Stomach (tissue), 9 donors: Measurements from ENCODE around the gene LARGE1. TPM values are rescaled to one million over a fixed set of nuclear protein-coding genes. Genes with fewer than 3 reads are reported as not detected.

Experiments
- DNase-seq, 2 donors: peaks; one replicate each; pipeline versions ENCODE4 v3.0.0 to v3.0.0-alpha.2; 2013 to 2019
- H3K27ac ChIP-seq, 5 donors: fragments of 200-600 bp in 4 of 5; sonication (generic) in 4 of 5; one replicate each; pipeline ENCODE4 v1.5.1; 2013 to 2019; ENCODE audit warnings: mild to moderate bottlenecking in 1 of 5, moderate library complexity in 1 of 5
- H3K27me3 ChIP-seq, 3 donors: fragments of 200-600 bp; sonication (generic); one replicate each; pipeline ENCODE4 v1.5.1; 2017 to 2019; ENCODE audit warnings: mixed run types in 1 of 3
- H3K36me3 ChIP-seq, 4 donors: fragments of 200-600 bp; sonication (generic); 1 replicate in 3 of 4; 2 replicates in 1 of 4; pipeline ENCODE4 v1.5.1; 2016 to 2019
- H3K4me1 ChIP-seq, 4 donors: fragments of 200-600 bp; sonication (generic); one replicate each; pipeline ENCODE4 v1.5.1; 2016 to 2019
- H3K4me3 ChIP-seq, 4 donors: fragments of 200-600 bp; sonication (generic) in 3 of 4; one replicate each; pipeline ENCODE4 v1.5.1; 2016 to 2019; ENCODE audit warnings: mild to moderate bottlenecking in 1 of 4
- H3K9me3 ChIP-seq, 4 donors: fragments of 200-600 bp; sonication (generic); one replicate each; pipeline ENCODE4 v1.5.1; 2016 to 2019
- CTCF ChIP-seq, 7 experiments: fragments of 450-650 bp in 4 of 7; fragments of 200-600 bp in 3 of 7; sonication (generic) in 3 of 7; IDR thresholded peaks; one replicate each; pipeline ENCODE4 v1.5.1; 2016 to 2019; ENCODE audit warnings: antibody characterized with exemption in 7 of 7, control low read depth in 2 of 7, mild to moderate bottlenecking in 1 of 7
- EP300 ChIP-seq: sonication (generic); formaldehyde crosslinking; IDR thresholded peaks from one replicate; pipeline ENCODE4 v1.6.1; 2017; ENCODE audit warnings: antibody characterized with exemption
- POLR2A ChIP-seq, 4 donors: fragments of 450-650 bp; IDR thresholded peaks; one replicate each; pipeline ENCODE4 v1.6.1; 2016; ENCODE audit warnings: antibody characterized with exemption in 4 of 4, control low read depth in 2 of 4, mild to moderate bottlenecking in 1 of 4, moderate library complexity in 1 of 4
- POLR2AphosphoS5 ChIP-seq, 3 donors: sonication (generic); formaldehyde crosslinking; IDR thresholded peaks; one replicate each; pipeline ENCODE4 v1.6.1; 2016; ENCODE audit warnings: antibody characterized with exemption in 3 of 3
- WGBS, 5 donors: extraction: QIAGEN DNeasy Blood & Tissue Kit in 3 of 5; methylation state at CpG; one replicate each; pipeline versions ENCODE4 v1.1.5 to v1.1.7; 2013 to 2018; 5-methylcytosine and 5-hydroxymethylcytosine counted together
- intact Hi-C: fragments of 100-400 bp; cut with DNase I; formaldehyde crosslinking; loops from one replicate; pipeline ENCODE4 v1.15.1; 2023; ENCODE audit warnings: low total_unique reads
- polyA plus RNA-seq, 3 donors: library from polyadenylated mRNA; stranded (reverse); fragments of 200-250 nt; gene quantifications; one replicate each; pipeline ENCODE4 v1.2.3, GENCODE V29; 2013
- total RNA-seq, 5 donors: library from RNA; depleted of rRNA; stranded (reverse); fragments of >200 nt; gene quantifications; one replicate each; pipeline versions ENCODE4 v1.1.0 to v1.2.3, GENCODE V29; 2014 to 2016
- donor health status: healthy with polysubstance abuse.
- donor health status: Bipolar disorder and iron deficiency.
- donor health status: healthy.

LARGE1 gene
- total and polyA plus RNA-seq, 8 donors, result 3.5 to 110 (median 51.6) TPM

- intact Hi-C loops, result no loop called here
- Histone ChIP-seq H3K9me3 (no peaks in the 10 kb centered on the region), H3K36me3 (no peaks in the 10 kb centered on the region), H3K27me3 (no peaks in the 10 kb centered on the region), H3K27ac (no peak overlapping the region), H3K4me3 (no peak overlapping the region), H3K4me1 (peaks cover 3 to 34% (median 18%) of the 10 kb centered on the region in 4 donors)
- TF ChIP-seq POLR2AphosphoS5 (IDR thresholded peaks at IDR 0.05) (no peak), CTCF (IDR thresholded peaks at IDR 0.05) (no peak), EP300 (no peak), POLR2A (IDR thresholded peaks at IDR 0.05) (no peak)
- peak; percentile 28 to 64 for DNase-seq
- 10 to 46% (median 27%) methylated on average over 3 to 4 of the region's 4 CpGs for WGBS, 5 donors
Measured at GRCh38 chr22:33492210-33492651, 428.0 kb downstream of the LARGE1 start.

- 67 to 78% (median 70%) methylated on average over 6 of the region's 6 CpGs for WGBS, 5 donors
- Histone ChIP-seq H3K27me3 (no peaks in the 10 kb centered on the region), H3K4me3 (no peak overlapping the region), H3K36me3 (no peaks in the 10 kb centered on the region), H3K9me3 (no peaks in the 10 kb centered on the region), H3K27ac (no peak overlapping the region), H3K4me1 (peaks cover 3 to 29% (median 16%) of the 10 kb centered on the region in 4 donors)
- TF ChIP-seq POLR2AphosphoS5 (IDR thresholded peaks at IDR 0.05) (no peak), POLR2A (IDR thresholded peaks at IDR 0.05) (no peak), EP300 (no peak), CTCF (IDR thresholded peaks at IDR 0.05) (no peak)
- DNase-seq, result no peak
- intact Hi-C loops, result no loop called here
Measured at GRCh38 chr22:33487041-33487716, 433.1 kb downstream of the LARGE1 start.

GRCh38 chr22:33481550-33481949, 438.7 kb downstream of the LARGE1 start:
- H3K27ac ChIP-seq, result no peak overlapping the region
- intact Hi-C loops, result no loop called here
- H3K36me3 ChIP-seq, result no peaks in the 10 kb centered on the region
- H3K4me3 ChIP-seq, result no peak overlapping the region
- no peaks in the 10 kb centered on the region for H3K27me3 ChIP-seq
- no peak for DNase-seq
- TF ChIP-seq EP300 (no peak), POLR2AphosphoS5 (IDR thresholded peaks at IDR 0.05) (no peak), POLR2A (IDR thresholded peaks at IDR 0.05) (no peak), CTCF (IDR thresholded peaks at IDR 0.05) (no peak)
- no peaks in the 10 kb centered on the region for H3K9me3 ChIP-seq
- 40 to 67% (median 48%) methylated on average over 5 of the region's 5 CpGs for WGBS, 5 donors
- H3K4me1 ChIP-seq, result peaks cover 0 to 5% (median 5%) of the 10 kb centered on the region in 4 donors

DNA sequence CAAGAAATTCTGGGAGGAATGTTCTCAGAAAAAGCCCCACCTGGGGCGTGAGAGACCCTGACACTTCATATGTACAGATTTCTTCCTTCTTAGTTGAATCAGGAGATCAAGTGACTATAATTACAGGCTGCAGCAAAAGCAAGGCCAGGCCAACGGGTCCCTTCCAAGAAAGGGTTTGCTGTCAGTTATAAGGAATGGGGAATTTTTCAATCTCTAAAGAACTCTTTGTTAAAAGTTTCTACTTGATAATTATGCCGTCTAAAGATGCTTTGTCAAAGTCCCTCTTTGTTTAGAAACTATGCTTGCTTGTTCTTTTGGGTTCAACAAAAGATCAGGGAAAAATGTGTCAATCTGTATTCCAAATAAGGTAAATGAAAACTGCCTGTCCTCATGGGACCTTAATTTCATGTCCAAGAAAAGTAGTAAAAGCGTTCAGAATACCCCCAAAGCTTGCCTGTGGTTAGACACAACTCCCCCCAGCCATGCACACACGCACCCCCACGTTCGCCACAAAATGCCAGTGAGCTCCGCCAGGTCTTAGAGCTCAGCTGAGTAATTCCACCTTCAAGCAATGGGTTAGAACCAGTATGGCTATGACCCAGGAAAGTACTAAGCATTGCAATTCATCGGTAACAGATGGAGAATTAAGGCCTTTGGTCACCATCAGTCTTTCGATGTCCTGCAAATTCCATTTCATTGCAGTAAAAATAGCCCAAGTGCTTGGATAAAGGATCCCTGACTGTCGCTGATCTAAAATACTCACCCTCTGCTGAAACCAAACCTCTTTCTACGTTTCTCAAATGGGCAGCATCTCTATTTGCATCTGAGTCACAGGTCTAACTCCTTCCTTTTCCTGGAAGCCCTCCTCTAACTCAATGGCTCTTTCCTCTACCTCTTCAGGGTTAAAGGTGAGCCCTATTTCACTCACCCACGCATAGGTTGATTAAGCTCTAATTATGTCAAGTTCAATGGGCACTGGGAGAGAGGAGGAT, 442.9 kb downstream of the LARGE1 start:
- WGBS, 5 donors, result 71 to 81% (median 79%) methylated on average over 13 of the region's 13 CpGs
- no peak for DNase-seq
- no peaks in the 10 kb centered on the region for H3K9me3 ChIP-seq
- H3K36me3 ChIP-seq, result no peaks in the 10 kb centered on the region
- H3K4me1 ChIP-seq, result peaks cover 0 to 11% (median 5%) of the 10 kb centered on the region in 4 donors
- H3K4me3 ChIP-seq, result no peak overlapping the region
- no peaks in the 10 kb centered on the region for H3K27me3 ChIP-seq
- no peak overlapping the region for H3K27ac ChIP-seq
- TF ChIP-seq CTCF (IDR thresholded peaks at IDR 0.05) (no peak), POLR2A (IDR thresholded peaks at IDR 0.05) (no peak), POLR2AphosphoS5 (IDR thresholded peaks at IDR 0.05) (no peak), EP300 (no peak)
- intact Hi-C loops, result no loop called here
